GM21786 (cell line): ENCODE data around the gene ZSWIM5.
"Not testable (repeated sequence)": the region's sequence is repeated elsewhere in the genome, so short reads cannot be mapped to it uniquely, and the experiment has no call there.

ENCODE experiments used
- ATAC-seq: cut with Tn5 transposase; IDR thresholded peaks from one replicate; pipeline ENCODE4 v1.9.1; 2021; ENCODE audit not compliant: unreplicated experiment

ZSWIM5 gene

DNA sequence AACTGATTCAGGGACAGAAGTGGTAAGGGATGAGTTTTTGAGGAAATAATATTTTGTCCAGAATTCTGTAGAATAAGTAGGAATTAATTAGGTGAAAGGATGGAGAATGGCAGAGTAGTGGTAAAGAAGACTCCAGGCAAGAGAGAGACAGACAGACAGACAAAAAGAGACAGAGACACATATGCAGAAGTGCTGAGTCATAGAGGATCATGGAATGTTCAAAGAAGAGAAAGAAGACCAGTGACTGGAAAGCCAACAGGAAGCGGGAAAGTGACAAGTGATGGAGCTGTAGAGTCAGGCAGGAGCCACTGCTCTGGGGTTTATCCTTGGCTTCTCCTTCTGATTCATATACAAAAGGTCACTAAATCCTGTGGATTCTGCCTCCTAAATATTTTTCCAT lies 108.5 kb downstream of the ZSWIM5 start:
- no peak for ATAC-seq

DNA sequence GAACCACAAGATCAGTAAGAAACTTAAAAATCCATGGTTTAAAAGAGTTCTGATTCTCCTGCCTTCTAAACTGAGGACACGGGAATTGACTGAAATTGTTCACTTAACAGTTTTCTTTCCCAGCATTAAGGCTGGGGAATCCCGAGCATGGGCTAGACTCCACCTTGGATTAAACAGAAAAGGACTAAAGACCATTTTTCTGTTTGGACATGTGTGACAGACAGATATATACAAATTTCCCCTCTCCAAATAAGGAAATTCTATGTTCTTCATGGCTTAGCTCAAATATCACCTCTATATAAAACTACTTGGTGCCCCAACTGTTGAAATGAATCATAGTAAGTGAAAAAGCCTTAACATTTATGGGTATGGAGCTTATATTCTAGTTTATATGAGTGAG lies 109.3 kb downstream of the ZSWIM5 start:
- ATAC-seq, result no peak

DNA sequence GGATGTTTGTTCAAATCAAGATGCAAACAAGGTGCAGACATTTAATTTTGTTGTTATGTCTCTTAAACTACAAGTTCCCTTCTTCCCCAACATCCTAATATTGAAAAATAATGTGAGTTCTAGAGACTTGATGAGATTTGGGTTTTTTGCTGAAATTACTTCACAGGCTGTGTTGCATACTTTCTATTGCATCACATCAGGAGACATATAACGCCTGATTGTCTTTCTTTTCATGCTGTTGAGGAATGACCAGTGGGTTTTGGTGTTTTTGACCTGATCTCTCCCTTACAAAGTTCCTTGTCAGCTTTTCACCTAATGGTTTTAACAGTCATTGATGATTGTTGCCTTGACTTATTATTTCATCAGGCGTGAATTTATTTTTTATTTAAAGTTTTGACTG lies 111.0 kb downstream of the ZSWIM5 start:
- ATAC-seq, result no peak

DNA sequence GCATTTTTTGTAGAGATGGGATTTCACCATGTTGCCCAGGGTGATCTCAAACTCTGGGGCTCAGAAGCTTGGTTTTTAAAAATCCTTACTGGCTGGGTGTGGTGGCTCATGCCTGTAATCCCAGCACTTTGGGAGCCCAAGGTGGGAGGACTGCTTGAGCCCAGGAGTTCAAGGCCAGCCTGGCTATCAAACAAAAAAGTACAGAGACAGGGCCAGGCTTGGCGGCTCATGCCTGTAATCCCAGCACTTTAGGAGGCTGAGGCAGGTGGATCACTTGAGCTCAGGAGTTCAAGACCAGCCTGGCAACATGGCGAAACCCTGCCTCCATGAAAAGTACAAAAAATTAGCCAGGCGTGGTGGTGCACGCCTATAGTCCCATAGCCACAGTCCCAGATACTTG lies 112.0 kb downstream of the ZSWIM5 start:
- ATAC-seq, result not testable (repeated sequence)

DNA sequence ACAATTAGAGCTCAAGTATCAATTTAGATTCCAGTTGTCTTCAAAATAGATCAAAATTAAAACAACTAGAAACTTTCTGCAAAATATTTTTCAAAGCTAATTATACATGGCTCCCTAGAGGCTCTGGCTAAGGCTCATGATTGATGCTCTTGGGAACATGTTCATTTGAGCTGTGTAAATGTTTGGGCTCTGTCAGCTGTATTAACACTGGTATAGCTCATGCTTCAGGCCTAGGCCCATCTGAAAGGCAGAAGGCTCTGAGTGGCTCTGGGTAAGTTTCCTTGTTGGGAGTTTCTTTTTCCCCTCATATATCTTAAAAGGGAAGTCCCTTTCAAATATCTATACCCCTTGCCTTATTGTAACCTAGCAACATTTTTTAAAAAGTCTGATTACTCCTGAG lies 113.1 kb downstream of the ZSWIM5 start:
- no peak for ATAC-seq

DNA sequence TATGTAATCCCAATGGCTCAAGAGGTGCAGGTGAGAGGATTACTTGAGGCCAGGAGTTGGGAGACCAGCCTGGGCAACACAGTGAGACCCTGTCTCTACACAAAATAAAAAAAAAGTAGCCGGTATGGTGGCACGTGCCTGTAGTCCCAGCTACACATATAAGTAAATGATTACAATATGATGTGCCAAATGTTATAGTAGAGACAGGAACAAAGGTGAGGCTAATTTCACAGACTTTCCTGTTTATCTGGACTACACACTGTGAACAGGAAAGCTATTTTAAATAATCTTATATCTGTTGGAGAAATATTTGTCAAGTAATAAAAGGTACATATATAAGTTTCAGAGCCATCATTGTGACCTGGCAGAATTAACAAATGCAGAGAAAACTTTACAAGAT lies 116.7 kb downstream of the ZSWIM5 start:
- ATAC-seq, result no peak

DNA sequence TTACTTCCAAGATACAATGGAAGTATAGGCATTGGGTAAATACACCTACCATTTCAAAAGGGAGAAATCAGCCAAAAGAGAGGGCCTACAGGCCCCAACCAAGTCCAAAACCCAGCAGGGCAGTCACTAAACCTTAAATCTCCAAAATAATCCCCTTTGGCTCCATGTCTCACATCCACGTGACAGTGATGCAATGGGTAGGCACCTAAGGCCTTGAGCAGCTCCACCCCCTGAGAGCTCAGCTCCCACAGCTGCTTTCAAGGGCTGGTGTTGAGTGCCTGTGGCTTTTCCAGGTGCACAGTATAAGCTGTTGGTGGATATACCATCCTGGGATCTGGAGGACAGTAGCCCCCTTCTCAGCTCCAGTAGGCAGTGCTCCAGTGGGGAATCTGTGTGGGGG lies 121.8 kb downstream of the ZSWIM5 start:
- ATAC-seq, result no peak

DNA sequence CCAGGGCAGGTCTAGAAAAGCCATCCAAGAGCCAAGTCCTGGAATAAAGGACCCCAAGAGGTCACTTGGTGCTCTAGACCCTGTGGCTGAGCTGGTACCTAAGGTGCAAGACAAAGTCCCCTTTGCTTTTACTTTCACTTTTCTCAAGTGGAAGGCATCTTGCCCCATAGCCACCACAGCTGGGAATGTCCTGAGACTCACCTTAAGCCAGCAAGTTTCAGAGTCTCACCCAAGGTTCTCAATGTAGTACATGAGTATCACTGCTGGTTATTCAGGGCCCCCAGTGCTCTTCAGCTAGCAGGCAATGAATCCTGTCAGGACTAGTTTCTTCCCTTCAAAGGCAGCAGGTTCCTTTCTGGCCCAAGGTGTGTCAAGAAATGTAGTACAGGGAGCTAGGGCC lies 126.9 kb downstream of the ZSWIM5 start:
- ATAC-seq, result no peak

DNA sequence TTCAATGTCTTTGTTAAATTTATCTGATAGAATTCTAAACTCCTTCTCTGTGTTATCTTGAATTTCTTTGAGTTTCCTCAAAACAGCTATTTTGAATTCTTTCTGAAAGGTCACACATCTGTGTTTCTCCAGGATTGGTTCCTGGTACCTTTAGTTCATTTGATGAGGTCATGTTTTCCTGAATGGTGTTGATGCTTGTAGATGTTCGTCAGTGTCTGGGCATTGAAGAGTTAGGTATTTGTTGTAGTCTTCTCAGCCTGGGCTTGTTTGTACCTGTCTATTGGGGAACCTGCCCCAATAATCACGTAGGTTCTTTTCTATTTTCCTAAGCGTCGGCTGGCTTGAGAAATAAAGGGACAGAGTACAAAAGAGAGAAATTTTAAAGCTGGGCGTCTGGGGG lies 129.4 kb downstream of the ZSWIM5 start:
- ATAC-seq, result not testable (repeated sequence)

DNA sequence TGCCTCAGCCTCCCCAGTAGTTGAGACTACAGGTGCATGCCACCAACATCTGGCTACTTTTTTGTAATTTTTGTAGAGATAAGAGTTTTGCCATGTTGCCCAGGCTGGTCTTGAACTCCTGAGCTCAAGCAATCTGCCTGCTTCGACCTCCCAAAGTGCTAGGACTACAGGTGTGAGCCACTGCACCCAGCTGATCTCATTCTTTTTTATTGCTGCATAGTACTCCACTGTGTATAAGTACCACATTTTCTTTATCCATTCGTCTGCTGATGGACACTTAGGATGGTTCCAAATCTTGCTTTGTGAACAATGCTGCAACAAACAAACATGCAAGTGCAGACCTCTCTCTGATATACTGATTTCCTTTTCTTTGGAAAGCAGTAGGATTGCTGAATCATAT lies 134.8 kb downstream of the ZSWIM5 start:
- no peak for ATAC-seq

DNA sequence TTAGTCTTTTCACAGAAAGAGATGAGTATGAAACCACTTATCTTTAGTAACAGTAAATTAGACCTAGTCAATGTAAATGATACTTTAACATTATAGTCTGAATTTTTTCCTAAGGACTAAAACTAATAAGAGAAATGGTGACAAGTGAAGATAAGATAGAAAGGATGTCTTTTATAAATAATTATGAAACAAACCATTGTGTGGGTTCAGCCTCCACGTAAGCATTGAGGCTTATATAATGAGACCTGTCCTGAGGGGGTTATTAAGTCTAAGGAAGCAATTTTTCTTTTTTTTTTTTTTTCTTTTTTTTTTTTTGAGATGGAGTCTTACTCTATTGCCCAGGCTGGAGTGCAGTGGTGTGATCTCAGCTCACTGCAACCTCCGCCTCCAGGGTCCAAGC lies 138.6 kb downstream of the ZSWIM5 start:
- no peak for ATAC-seq

DNA sequence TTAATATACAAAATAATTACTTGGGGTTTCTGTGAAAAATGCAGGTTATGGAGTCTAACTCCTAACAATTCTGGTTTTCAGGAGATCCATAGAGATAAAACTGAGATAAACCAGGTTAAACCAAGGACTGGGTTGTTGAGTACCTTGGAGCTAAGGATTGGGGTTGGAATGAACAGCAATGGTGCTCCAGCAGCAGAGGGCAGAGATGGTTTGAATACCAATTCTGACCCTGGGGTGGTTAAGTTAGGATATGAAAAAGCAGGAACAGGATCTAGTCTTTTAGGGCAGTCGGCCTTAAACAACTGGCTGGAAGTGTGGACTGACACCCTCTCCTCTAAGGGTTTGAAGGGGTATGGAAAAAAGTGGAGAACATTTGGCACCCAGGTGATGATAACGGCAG lies 141.3 kb downstream of the ZSWIM5 start:
- no peak for ATAC-seq

DNA sequence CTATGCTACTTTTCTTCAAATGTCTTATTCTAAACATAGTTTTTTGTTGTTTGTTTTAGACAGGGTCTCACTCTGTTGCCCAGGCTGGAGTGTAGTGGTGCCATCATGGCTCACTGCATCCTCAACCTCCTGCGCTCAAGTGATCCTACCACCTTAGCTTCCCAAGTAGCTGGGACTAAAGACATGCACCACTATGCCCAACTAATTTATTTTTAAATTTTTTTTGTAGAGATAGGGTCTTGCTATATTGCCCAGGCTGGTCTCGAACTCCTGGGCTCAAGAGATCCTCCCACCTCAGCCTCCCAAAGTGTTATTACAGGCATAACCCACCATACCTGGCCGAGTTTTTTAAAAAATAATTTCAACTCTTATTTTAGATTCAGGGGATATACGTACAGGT lies 143.9 kb downstream of the ZSWIM5 start:
- not testable (repeated sequence) for ATAC-seq

DNA sequence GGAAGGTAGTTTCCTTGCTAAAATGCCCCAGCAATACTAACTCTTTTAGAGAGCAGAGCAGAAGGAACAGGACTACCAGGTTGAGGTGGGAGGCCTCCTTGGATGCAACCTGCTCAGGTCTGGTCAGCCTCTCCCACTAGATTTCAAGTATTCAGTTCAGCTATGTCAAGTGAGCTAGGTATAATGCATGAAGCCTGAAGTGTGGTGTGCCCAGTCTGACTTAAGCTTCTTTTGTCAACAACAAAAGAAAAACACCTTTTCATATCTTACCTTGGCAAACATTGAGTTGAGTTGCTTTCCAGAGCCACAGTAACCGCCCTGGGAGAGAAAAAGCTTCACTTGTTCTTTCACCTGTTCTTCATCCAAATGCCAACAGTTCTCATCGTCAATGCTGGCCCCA lies 146.6 kb downstream of the ZSWIM5 start:
- ATAC-seq, result no peak

DNA sequence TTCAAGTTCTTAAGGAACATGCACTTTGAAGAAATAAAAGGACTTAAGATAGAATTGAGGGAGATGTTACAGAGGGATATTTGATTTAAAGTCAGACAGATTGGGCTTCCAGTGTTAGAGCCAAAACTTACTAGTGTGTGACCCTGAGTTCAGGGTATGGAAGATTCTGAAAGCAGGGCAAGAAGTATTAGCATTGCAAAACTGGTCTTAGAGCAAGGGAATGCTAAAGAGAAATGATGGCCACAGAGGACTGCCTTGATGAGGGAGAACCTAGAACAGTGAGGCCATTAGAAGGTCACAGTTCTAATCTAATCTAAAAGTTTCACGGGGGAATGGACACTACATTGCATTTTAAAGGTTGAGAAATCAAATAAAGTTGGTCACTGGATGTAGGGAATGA lies 148.9 kb downstream of the ZSWIM5 start:
- ATAC-seq, result no peak

DNA sequence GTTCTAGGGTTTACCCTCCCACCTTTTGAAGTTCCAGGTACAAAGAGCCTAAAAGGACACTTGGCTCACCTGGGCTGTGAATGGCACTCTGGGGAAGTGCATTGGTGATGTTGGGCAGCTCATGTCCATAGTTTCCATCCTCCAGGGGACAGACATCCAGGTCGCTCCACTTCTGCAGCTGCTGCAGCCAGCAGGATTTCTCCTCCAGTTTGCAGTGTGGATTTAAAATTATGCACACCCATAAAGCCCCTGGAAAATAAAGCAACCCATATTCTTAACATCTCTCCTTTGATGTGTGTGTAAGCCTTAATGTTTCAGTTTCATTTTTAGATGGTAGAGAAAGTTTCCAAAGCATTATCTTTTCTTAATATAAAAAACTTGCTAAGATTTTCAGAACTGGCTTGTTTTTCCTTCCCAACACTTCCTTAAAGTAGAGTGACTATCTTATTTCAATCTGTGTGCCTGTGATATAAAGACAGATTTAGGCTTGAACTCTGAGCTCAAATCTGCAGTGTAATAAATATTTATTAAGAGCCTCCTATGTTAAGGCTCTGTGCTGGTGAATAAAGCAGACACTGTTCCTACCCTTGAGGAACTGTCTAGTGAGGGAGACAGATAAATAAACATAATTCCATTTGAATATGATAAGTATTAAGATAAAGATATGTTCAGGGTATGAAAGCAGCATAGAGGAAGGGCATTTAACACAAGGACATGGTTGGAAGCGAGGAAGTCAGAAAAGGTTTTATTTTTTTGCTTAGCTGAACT lies 155.2 kb downstream of the ZSWIM5 start:
- no peak for ATAC-seq

DNA sequence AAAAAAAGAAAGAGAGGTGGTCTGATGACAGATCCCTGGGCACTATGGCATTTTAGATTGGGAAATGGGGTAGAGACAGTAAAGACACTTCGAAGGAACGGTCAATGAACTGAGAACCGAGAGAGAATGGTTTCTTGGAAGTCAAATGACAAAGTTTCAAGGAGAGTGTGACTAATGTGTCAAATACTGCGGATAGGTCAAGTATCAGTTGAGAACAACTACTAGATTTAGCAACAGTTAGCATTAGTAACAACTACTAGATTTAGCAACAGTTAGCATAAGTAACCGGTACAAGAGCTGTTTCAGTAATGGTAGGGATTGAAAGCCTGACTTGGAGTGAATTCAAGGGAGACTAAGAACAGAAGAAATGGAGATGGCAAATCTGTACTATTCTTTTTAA lies 159.4 kb downstream of the ZSWIM5 start:
- no peak for ATAC-seq

DNA sequence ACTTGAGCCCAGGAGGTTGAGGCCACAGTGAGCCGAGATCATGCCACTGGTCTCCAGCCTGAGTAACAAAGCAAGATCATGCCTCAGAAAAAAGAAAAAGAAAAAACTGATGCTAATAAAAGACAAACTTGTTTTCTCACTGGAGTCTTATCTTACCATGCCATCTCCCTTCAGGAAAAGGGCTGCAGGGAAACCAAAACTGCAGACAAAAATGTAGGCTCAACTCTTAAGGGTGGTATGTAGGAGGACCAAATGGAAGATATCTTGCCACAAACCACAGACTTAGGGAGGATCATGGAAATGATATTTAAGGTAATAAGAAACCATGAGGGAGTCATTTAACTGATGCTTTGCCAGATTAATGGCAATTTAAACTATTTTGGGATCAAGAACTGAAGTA lies 161.5 kb downstream of the ZSWIM5 start:
- no peak for ATAC-seq

DNA sequence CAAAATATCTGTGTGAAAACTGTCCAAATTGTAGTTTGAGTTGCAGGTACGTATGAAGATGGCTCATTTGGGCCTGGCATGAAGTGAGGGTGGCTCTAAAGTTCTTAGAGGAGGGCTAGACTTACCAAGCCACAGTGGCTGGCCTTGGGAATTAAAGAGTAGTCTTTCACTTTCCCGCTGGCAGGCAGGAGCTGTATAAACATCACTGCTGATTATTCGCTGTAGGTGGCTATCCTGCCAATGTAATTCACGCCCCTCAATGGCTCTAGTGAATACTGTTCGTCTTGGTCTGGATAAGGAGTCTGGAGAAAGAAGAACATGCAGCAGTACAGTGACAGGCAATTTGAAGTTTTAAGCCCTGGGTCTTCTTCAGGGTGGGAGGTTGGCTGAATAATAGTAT lies 163.3 kb downstream of the ZSWIM5 start:
- ATAC-seq, result no peak

DNA sequence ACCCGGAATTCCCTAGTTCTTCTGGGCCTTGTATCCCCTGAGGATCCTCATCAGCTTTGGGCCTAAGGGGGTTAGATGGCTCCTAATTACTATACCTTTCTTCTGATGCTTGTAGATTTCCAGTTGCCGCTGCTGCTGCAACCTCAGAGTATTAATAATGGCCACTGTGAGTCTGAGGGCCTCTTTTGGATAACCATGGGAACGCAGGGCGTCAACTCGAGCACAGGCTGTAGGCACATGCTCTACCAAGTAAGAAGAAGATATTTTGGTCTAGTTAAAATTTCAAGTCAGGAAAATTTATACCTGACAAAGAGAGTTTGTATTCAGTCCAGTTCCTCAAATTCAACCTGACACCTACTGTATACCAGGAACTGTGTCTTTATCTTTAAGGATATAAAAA lies 166.1 kb downstream of the ZSWIM5 start:
- ATAC-seq, result no peak

DNA sequence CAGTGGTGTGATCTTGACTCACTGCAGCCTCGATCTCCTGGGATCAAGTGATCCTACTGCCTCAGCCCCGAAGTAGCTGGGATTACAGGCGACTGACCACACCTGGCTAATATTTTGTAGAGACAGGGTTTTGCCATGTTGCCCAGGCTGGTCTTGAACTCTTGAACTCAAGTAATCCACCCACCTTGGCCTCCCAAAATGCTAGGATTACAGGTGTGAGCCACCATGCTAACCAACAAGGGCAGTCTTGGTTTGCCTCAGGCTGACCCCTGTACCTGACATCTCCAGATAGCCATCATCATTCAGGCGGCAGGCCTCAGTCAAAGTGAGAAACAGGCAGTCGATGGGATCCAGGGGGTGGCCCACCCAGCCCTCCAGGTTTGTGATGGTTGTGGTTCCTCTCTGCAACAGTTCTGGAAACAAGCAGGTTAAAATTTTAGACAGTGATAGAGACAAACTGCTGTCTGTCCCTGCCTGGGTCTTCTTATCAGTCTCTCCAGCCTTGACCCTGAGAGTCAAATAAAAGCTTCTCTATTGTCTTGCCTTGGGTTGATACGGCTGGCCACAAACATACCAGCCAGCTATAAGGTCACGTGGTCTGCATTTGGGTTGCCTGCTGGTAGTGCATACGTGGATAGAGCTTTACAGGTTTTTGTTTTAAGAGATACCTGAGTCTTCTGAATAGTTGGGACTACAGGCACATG lies 167.6 kb downstream of the ZSWIM5 start:
- no peak for ATAC-seq

DNA sequence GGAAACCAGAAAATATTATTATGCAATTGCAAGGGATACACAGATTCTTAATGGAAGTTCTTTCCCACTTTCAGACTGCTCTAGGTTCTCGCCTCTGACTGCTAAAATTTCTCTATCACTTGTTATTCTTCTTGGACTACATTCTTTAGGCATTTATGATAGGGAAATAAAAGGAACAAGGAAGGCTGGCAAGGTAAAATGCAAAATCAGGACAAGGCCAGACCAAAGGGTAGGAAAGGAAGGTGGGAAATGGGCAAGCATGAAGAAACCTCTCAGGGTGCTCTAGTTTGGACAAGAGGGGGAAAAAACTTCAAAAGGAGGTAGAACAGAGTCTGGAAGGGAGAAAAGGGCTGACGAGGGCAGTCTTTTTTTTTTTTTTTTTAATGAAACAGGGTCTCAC lies 168.2 kb downstream of the ZSWIM5 start:
- no peak for ATAC-seq

DNA sequence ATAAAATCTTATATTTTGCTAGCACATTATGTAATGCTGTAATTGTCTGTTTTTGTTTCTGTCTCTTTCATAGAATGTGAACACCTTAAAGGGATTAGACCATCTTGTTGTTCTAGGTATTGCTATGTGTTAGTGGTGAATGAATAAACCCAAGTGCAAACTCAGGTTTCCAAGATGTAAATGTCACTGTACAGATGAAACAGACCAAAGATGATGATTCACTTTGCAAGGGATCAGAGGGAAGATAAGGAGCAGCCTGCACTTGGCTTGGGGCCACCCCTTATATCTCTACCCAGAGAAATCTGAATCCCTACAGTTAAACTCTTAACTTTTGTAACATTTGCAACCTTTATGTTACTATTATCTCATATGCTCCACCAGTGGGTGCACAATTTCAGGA lies 168.9 kb downstream of the ZSWIM5 start:
- no peak for ATAC-seq
